ENCODE measurements around the gene RPS25. TPM values are rescaled to one million over a fixed set of nuclear protein-coding genes. Genes with fewer than 3 reads are reported as not detected.

RPS25 gene
- total RNA-seq (100 to 1,000 TPM; 228 to 294 TPM), polyA plus RNA-seq (100 to 1,000 TPM; 477 to 499 TPM)

DNA sequence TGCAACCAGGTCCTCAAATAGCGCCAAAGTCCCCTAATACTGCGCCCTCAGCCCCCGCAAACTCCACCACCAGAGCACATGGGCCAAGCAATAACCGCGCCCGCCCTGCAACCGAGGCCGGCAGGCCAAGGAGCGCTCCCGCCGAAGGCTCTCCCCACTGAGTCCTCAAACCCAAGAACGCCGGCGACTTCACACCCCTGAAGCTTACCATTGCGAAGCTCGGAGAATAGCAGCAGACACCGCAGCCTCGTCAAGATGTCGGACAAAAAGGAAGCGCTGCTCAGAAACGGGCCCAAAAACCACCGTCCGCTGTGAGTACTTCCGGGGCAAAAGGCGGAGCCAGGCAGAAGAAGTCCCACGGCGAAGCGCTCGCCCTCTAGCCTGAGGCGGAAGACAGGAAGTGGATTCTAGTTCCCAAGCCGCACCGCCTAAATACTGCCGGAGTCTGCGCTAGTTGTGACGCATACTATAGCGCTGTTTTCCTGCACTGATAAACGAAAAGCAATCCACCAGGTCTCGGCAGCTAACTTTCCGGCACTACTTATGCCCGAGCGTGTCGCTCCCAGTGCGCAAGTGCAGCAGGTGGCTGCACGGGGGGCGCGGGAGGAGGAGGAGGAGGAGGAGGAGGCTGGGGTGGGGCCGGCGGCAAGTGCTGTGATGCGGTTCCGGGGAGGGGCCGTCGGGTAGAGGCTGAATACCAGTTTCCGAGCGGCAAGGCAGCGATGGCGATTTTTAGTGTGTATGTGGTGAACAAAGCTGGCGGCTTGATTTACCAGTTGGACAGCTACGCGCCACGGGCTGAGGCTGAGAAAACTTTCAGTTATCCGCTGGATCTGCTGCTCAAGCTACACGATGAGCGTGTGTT, at the start of gene RPS25, which contains the start of gene TRAPPC4:
Gene RPS25, minus strand, starts transcription at position 270 of the 865 bp plus-strand sequence. Its CDS starts 59 bp downstream, at position 211.
Gene TRAPPC4, plus strand, starts transcription at position 693 of the 865 bp plus-strand sequence. Its CDS starts 30 bp downstream, at position 723.
- peak; percentile 92 for DNase-seq (ENCODE audit: low spot score)
- Histone ChIP-seq H3K27ac (ENCODE audit: low read depth in 1 of 2, low read length in 2 of 2) (peak within 1 kb of the TSS; percentile 98 to 99), H3K27me3 (ENCODE audit: control insufficient read depth in 4 of 4, insufficient read depth in 4 of 4, low read length in 3 of 4) (no peaks in the 10 kb centered on the region), H3K36me3 (ENCODE audit: control insufficient read depth in 4 of 4, insufficient read depth in 3 of 4, low read depth in 1 of 4, low read length in 3 of 4) (peaks cover 4 to 29% (median 22%) of the 10 kb centered on the region in 4 donors), H3K4me3 (ENCODE audit: low read depth in 1 of 3, low read length in 3 of 3) (peak within 1 kb of the TSS; percentile 73 to 98 (median 92)), H3K9me3 (ENCODE audit: control insufficient read depth in 4 of 4, low read length in 3 of 4) (no peaks in the 10 kb centered on the region), H3K4me1 (ENCODE audit: control insufficient read depth in 4 of 4, insufficient read depth in 4 of 4, low read length in 3 of 4) (peaks cover 10 to 48% (median 38%) of the 10 kb centered on the region in 4 donors), H3K9ac (ENCODE audit: low read depth in 1 of 2, low read length in 2 of 2) (peak within 1 kb of the TSS; percentile 98 to 100)
- TF ChIP-seq, protein P1, sequence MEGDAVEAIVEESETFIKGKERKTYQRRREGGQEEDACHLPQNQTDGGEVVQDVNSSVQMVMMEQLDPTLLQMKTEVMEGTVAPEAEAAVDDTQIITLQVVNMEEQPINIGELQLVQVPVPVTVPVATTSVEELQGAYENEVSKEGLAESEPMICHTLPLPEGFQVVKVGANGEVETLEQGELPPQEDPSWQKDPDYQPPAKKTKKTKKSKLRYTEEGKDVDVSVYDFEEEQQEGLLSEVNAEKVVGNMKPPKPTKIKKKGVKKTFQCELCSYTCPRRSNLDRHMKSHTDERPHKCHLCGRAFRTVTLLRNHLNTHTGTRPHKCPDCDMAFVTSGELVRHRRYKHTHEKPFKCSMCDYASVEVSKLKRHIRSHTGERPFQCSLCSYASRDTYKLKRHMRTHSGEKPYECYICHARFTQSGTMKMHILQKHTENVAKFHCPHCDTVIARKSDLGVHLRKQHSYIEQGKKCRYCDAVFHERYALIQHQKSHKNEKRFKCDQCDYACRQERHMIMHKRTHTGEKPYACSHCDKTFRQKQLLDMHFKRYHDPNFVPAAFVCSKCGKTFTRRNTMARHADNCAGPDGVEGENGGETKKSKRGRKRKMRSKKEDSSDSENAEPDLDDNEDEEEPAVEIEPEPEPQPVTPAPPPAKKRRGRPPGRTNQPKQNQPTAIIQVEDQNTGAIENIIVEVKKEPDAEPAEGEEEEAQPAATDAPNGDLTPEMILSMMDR (IDR thresholded peaks at IDR 0.05; ENCODE audit: low read depth, low read length, missing input control), result no peak
- TF ChIP-seq TAF1 (conservative IDR thresholded peaks at IDR 0.05), result peak; percentile 60
- TF ChIP-seq YY1 (IDR thresholded peaks at IDR 0.05), result peak; percentile 95
- TF ChIP-seq RXRA (IDR thresholded peaks at IDR 0.05), result peak; percentile 24 to 53
- no peak for TF ChIP-seq HNF4G (IDR thresholded peaks at IDR 0.05)
- peak; percentile 56 for TF ChIP-seq NR2F2 (IDR thresholded peaks at IDR 0.05)
- peak; percentile 44 to 48 for TF ChIP-seq RAD21 (IDR thresholded peaks at IDR 0.05)
- TF ChIP-seq FOXA2 (IDR thresholded peaks at IDR 0.05), result peak; percentile 16
- no peak for TF ChIP-seq JUND (IDR thresholded peaks at IDR 0.05)
- TF ChIP-seq SP1 (IDR thresholded peaks at IDR 0.05), result peak; percentile 73
- peak; percentile 47 to 69 for TF ChIP-seq EGR1 (IDR thresholded peaks at IDR 0.05; ENCODE audit: low read depth in 2 of 2)
- TF ChIP-seq HNF4A (conservative IDR thresholded peaks at IDR 0.05), result peak in 1 of 2 donors; percentile 40
- peak; percentile 94 to 99 for TF ChIP-seq GABPA (IDR thresholded peaks at IDR 0.05 in 1 of 2, conservative IDR thresholded peaks at IDR 0.05 in 1 of 2)
- TF ChIP-seq, protein P2, sequence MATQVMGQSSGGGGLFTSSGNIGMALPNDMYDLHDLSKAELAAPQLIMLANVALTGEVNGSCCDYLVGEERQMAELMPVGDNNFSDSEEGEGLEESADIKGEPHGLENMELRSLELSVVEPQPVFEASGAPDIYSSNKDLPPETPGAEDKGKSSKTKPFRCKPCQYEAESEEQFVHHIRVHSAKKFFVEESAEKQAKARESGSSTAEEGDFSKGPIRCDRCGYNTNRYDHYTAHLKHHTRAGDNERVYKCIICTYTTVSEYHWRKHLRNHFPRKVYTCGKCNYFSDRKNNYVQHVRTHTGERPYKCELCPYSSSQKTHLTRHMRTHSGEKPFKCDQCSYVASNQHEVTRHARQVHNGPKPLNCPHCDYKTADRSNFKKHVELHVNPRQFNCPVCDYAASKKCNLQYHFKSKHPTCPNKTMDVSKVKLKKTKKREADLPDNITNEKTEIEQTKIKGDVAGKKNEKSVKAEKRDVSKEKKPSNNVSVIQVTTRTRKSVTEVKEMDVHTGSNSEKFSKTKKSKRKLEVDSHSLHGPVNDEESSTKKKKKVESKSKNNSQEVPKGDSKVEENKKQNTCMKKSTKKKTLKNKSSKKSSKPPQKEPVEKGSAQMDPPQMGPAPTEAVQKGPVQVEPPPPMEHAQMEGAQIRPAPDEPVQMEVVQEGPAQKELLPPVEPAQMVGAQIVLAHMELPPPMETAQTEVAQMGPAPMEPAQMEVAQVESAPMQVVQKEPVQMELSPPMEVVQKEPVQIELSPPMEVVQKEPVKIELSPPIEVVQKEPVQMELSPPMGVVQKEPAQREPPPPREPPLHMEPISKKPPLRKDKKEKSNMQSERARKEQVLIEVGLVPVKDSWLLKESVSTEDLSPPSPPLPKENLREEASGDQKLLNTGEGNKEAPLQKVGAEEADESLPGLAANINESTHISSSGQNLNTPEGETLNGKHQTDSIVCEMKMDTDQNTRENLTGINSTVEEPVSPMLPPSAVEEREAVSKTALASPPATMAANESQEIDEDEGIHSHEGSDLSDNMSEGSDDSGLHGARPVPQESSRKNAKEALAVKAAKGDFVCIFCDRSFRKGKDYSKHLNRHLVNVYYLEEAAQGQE (IDR thresholded peaks at IDR 0.05), result peak; percentile 70
- TF ChIP-seq, protein P3, sequence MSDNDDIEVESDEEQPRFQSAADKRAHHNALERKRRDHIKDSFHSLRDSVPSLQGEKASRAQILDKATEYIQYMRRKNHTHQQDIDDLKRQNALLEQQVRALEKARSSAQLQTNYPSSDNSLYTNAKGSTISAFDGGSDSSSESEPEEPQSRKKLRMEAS (IDR thresholded peaks at IDR 0.05), result peak; percentile 91
- TF ChIP-seq FOXA1 (IDR thresholded peaks at IDR 0.05), result no peak
- TF ChIP-seq, protein P4, sequence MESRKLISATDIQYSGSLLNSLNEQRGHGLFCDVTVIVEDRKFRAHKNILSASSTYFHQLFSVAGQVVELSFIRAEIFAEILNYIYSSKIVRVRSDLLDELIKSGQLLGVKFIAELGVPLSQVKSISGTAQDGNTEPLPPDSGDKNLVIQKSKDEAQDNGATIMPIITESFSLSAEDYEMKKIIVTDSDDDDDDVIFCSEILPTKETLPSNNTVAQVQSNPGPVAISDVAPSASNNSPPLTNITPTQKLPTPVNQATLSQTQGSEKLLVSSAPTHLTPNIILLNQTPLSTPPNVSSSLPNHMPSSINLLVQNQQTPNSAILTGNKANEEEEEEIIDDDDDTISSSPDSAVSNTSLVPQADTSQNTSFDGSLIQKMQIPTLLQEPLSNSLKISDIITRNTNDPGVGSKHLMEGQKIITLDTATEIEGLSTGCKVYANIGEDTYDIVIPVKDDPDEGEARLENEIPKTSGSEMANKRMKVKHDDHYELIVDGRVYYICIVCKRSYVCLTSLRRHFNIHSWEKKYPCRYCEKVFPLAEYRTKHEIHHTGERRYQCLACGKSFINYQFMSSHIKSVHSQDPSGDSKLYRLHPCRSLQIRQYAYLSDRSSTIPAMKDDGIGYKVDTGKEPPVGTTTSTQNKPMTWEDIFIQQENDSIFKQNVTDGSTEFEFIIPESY (IDR thresholded peaks at IDR 0.05), result peak; percentile 52
- TF ChIP-seq, protein P5, sequence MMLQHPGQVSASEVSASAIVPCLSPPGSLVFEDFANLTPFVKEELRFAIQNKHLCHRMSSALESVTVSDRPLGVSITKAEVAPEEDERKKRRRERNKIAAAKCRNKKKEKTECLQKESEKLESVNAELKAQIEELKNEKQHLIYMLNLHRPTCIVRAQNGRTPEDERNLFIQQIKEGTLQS (IDR thresholded peaks at IDR 0.05), result no peak
- WGBS, result under 1% methylated on average over 63 of the region's 63 CpGs
